ENCODE measurements around the gene ROBO2.

GRCh38 chr3:77048186-77048585, 8.3 kb downstream of the ROBO2 start:
- TF ChIP-seq CTCF (conservative IDR thresholded peaks at IDR 0.05) (no peak), ZFX (IDR thresholded peaks at IDR 0.05) (no peak)
